GF-D8 (cell line): Measurements from ENCODE around the gene PIK3R3.

Source experiments
- DNase-seq: peaks from one replicate; lab custom pipeline; 2025; lab: John Stamatoyannopoulos, UW

PIK3R3 gene

DNA sequence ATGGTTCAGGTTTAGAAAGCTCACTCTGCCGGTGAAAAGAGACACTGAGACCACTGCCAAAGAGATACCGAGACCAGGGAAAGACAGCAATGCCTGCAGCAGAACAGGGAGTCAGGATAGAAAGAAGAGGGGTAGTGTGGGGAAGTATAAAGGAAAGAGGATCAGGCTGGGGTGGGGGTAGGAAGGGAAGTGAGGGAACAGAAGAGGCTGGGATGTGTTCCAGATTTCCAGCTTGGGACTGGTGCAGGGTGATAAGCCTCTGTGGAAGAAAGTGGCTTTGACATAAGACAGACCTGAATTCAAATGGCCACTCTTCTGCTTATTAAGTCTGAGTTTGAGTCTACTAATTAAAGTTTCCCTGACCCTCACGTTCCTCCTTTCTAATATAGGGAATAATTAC lies 105.9 kb downstream of the PIK3R3 start:
- DNase-seq = no peak

DNA sequence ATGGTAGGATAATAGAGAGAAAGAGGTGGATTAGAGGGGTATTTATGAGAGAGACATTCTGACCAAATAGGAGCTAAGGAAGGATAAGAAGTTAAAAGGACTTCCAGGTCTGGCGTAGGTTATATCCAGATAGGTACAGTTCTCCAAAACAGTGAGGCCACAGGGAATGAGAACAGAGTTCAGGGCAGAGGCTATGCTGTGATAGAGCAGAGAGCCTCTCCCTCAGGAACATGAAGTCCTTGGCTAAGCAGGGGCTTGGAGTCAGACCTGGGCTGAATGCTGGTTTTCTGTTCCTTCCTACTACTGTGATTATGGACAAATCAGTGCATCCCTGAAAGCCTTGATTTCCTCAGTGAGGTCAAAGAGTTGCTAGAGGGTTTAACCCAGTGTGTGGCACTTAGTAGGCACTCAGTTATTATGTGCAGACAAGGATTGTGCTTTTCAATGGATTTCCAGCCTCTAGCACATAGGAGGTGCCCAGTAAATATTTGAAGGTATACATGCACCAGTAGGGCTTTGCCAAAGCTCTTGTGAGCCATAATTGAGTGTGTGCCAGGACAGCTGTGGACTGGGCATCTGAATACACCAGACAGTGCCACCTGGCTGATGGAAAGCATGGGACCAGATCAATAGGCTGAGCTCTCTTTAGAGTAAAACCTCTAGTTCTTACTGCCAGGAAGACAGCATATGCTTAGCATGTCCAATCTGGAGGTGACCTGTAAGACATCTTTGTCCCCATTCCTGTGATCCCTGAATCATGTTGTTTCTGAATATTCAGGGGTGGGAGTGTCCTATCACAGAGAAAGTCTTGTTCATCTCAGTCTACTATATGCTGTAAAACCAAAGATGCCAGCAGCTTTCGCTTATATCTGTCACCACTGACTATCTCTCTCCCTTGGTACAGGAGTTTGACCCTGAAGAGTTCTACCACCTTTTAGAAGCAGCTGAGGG lies 111.1 kb downstream of the PIK3R3 start:
- no peak for DNase-seq

DNA sequence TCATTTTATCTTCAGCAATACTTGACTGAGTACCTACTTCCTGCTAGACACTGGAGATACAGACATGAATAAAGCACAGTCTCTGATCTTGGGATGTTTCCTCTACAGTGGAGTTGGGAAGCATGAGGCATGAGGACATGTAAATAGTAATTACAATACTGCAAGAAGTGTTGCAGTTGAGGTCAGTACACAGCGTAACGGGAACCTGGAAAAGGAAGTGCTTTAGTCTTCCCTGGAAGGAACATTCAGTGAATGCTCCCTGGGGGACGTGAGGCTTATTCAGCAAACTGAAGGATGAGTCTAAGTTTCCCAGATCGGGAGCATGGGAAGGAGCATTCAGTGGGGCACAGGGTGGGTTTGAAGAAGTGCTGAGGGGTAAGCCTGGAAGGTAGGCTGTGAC lies 112.4 kb downstream of the PIK3R3 start:
- DNase-seq = no peak

DNA sequence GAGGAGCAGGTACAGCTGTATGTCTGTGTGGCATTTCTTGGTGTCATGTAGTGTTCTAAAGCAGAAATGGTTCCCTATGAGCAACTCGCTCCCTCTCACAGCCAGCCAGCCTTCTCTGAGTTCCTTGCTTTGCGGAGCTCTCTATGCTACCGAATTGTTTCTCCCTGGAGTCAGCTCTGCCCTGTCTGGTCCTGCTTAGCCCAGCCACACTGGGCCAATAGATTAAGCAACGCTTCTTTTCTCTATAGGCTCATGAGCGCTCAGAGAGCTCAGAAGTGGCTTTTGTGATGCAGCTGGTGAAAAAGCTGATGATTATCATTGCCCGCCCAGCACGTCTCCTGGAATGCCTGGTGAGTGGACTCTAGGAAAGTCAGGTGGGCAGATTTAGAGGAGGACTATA lies 113.1 kb downstream of the PIK3R3 start:
- DNase-seq = no peak

DNA sequence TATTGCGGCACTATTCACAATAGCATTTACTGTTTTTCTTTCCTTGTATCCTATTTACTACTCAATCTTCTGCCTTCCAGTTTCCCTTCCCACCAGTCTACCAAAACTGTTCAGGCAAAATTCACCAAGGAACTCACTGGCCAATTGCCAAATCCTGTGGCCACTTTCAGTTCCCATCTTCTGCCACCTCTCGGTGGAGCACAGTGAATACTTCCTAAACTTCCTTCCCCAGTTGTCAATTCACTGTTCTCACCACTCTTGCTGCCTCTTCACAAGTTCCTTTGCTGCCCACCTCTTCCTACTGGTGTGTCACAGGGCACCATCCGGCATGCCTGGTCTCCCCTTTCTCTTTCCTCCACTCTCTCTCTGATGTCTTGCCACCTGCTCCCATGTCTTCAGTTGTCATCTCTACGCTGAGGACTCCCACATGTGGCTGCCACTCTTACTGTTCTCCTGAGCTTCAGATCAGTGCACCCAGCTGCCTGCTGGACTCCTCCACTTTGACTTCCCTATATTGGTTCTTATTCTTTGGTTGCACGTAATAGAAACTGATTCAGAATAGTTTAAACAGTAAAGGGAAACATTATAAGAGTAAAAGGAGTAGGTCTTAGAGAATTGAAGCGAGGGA lies 114.4 kb downstream of the PIK3R3 start:
- DNase-seq = no peak

DNA sequence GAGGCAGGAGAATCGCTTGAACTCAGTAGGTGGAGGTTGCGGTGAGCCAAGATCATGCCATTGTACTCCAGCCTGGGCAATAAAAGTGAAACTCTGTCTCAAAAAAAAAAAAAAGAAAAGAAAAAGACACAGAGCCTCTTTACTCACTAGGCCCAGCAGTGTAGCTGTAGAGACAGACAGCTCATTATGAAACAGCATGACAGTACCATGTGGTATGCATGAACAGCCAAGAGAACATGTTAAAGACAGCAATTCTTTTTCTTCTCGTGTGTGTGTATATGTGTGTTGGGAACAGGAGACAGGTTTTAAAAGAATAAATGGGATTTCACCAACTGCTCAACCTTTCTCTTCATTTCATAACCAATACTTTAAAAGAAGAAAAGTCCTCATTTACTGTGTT lies 118.8 kb downstream of the PIK3R3 start:
- DNase-seq = no peak

DNA sequence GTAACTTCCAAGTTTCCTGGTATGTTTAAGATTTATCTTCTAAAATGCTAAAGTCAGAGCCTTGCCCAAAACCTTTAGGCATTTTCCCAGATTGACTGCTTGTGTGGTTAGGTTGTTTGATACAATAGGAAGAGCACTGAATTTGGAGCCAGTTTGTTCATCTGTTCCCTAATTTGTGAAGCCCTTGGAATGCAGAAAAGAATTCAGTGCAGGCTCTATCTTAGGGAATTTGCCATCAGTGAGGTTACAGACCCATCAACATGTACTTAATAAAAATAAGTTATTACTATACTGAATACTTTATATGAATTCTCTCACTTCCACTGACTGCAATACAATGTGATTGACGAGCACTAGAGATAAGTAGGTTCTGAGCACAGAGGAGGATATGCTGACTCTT lies 120.2 kb downstream of the PIK3R3 start:
- DNase-seq = no peak

DNA sequence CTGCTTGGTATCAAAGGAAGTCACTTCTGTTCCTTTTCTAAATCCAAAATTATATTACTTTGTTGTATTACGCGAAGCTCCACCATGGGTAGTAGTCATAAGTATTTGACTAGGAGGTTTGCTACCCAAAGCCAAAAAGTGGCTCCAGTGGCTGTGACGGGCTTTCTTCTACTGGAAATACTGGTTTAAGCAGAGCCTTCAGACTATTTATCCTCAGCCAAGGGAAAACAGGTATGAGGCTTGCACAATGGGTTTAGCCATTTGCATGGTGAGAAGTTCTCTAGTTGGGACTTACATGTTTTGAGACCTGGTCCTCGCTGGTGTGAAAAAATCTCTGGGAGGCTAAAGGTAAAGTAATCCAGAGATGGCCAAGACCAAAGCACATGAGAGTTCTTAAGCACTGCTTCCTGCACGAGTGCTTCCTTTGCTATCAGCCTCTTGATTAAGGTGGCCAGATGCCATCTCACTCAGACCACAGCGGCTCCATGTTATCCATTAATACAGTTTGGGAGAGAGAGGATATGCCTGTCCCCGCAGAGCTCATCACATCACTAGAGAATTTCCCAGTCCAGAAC lies 121.2 kb downstream of the PIK3R3 start:
- no peak for DNase-seq

DNA sequence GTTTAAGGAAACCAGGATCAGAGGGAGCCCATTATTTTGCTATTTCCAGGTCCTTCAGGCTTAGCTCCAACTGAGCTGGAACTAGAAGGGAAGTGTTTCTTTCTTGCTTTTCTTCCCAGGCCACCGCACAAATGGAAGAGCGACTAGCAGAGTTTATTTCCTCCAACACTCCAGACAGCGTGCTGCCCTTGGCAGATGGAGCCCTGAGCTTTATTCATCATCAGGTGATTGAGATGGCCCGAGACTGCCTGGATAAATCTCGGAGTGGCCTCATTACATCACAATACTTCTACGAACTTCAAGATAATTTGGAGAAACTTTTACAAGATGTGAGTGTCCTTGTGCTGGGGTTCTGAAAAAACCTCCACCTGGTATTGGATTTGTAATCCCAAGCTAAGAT lies 121.8 kb downstream of the PIK3R3 start:
- no peak for DNase-seq

DNA sequence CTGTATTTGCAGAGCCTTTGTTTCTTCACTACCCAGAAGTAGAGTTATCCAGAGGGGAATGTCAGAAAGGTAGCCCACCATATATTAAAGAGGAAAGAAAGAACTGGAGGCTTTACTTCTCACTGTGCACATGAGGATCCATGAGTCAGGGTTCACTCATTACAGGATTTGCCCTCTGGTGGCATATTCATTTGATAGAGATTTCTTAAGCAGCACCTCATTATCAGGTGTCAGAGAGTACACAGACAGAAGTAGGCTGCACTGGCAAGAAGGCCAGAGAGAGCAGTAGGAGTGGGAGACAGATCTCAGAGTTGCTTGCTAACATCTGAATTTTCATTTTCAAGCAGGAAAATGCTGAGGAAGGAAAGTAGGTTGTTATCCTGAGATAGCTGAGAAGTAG lies 123.8 kb downstream of the PIK3R3 start:
- DNase-seq = no peak

DNA sequence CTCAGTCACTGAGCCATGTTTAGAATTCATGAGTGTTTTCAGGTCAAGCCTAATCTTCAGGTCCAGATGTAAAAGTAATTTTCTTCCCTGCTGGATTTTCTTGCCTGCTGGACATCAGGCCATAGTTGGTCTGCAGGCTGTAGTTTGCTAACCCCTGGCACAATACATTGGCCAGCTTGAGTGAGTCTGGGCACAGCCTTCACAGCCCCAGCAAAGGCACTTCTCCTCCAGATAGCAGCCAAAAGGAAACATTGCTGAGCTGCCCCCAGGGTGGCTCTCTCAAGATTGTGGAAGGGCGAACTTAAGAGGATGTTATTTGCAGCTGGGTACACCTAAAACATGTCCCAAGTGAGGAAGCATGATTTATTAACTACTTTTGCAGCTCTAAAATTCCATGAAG lies 126.8 kb downstream of the PIK3R3 start:
- no peak for DNase-seq

DNA sequence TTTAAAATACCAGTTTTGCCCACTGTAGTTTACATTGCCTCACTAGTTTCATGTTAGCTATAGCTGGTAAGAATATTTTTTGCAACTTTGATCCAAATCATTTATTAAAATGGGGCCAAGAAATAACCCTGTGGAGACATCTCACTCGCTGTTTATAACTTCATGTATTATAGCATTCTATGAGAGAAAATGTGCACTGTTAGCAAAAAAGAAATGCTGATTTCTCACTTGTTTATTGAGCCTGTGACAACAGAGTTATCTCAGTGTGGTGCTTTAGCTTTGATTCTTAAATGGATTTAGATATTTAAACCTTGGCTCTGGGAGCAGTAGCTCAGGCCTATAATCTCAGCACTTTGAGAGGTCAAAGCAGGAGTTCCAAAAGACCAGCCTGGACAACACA lies 127.9 kb downstream of the PIK3R3 start:
- DNase-seq = no peak

DNA sequence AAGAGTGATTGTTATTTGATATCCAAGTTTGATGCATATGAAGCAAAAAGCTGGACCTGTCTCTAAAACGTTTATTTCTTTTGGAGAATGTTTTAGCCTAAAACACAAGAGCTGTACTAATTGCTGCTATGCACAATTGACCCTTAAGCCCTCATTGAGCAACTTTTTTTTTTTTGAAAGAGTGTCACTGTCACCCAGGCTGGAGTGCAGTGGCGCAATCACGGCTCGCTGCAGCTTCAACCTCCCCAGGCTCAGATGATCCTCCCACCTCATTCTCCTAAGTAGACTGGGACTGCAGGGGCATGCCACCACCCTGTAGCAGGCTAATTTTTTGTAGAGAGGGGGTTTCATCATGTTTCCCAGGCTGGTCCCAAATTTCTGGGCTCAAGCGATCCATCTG lies 129.1 kb downstream of the PIK3R3 start:
- peak; percentile 51 for DNase-seq

DNA sequence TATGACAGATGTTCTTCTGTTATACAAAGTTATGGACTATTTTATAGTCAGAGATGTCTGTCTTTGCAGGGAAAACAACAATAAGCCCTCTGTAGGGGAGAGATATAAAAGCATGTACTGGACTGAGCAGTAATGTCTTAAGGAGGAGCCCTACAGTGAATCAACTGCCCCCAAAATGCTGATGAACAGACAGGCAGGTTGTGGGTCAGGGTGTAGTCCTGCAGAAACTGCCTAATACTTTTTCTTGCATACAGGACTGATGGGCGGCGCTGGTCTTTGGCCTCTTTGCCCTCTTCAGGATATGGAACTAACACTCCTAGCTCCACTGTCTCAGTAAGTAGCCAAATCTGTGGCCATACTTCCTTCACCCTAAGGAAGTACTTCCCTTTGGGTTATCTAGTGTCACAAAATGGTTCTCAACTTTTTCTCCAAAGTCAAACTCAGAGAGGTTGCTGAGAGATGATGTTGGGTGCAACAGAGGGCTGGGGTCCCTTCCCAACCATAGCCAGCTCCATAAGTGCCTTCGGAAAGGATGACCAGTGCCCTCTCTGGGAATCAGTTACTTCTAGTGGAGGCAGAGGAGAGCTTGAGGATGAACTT lies 129.8 kb downstream of the PIK3R3 start:
- DNase-seq = no peak

DNA sequence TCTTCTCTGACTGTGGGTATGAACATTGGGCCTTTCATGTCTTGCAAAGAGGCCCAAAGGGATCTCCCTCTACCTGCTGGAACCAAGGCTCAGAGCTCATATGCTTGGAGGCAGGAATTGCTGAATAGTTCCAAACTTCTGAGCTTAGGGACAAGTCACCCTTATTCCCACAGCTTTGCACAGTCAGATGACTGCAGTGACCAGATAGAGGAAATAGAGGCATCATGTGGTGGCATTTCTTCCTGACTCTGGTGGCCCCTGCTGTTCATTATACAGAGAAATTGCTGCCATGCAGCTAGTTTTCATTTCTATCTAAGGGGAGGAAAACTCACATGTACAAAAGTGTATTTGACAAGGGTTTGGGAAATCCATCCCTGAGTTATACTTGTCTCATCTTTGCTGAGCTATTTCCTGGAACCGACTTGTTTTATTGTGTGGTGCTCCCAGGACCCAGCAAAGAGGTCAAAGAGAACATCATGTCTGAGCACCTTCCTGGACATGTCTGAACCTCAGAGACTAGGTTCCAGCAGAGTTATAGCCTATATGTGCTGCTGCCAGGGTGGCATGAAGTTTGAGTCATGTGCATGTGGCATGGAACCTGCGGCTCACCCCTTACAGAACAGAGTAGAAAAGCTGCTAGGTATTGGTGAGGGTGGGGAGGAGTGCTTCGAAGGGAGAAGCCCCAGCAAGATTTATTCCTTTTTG lies 131.2 kb downstream of the PIK3R3 start:
- no peak for DNase-seq

DNA sequence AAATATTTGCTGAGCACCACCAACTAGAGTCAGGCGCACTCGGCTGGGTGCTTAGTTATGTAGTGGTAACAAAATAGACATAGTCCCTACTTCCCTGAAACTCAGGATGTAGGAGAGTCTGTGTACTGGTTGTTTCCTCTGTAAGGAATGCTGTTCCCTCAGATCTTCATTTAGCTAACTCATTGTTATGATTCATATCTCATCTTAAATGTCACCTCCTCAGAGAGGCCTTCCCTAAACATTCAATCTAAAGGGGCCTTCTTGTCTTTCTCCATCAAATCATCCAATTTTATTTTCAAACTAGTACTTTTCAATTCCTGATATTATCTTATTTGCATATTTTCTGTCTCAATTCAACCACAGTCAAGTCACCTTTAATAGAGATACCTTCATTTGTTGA lies 132.9 kb downstream of the PIK3R3 start:
- no peak for DNase-seq

DNA sequence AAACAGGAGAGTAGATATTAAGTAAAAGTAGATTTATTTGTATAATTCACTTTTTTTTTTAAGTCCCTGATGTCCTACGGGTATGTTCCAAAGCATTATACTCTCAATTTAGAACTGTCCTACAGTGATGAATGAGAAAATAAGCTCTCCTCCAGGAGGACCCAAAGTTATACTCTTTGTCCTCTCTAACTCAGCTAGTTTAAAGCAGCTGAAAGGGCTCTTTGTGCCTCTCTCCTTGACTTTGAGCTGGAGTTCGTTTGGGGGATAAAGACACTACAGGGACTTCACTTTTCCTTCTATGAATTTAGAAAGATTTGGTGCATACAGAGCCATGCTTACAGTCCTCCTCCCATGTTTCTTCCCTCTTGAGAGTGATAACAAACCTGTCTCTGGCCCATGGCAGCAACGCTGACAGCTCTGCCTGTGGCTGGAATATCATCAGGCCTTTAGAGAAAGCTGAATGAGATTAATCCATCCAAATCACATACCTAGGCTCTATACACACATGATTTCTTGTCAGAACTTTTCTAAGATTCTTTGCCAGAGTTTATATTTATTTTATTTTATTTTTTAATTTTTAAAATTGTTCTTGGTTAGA lies 134.3 kb downstream of the PIK3R3 start:
- no peak for DNase-seq

DNA sequence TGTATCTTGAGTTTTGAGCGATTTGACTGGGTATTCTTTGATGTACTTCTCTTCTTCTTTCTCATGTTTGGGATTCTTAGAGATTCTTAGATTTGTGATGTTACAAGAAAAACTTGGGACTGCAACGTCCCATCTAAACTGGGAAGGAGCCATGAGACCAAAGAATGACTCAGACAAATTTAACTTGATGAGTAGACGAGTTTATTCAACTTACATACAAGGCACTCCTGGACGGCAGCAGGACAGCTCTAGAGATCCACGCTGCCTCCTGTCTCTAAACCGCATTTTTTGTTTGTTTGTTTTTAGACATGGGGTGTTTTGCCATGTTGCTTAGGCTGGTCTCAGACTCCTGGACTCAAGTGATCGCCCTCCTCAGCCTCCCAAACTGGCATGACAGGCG lies 137.1 kb downstream of the PIK3R3 start:
- DNase-seq = no peak

DNA sequence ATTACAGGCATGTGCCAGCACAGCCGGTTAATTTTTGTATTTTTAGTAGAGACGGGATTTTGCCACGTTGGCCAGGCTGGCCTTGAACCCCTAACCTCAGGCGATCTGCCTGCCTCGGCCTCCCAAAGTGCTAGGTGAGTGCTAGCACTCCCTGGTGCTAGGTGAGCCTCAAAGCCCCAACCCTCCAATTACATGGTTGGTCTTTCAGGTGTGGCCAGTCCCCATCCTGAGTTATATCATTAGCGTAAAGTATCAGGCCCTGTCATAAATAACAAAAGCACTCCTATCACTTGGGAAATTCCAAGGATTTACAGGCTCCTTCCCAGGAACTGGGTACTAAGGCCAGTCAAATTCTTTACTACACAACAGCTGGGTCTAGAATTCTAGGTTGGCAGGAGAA lies 138.0 kb downstream of the PIK3R3 start:
- no peak for DNase-seq
